Activated naive CD8-positive, alpha-beta T cell treated with anti-CD3 and anti-CD28 coated beads for 36 hours (primary cell): Measurements from ENCODE around the gene CITED1. TPM values are rescaled to one million over a fixed set of nuclear protein-coding genes. Genes with fewer than 3 reads are reported as not detected.
A peak's percentile ranks its signal among the peaks of the same experiment; 100 is the strongest.

ENCODE experiments used
- DNase-seq: peaks from one replicate; pipeline ENCODE4 v3.0.0; 2021
- H3K27ac Mint-ChIP-seq: one replicate; pipeline ENCODE4 v1.8.0; 2022; ENCODE audit warnings: mild to moderate bottlenecking, moderate library complexity, mixed read lengths
- H3K27me3 Mint-ChIP-seq: one replicate; pipeline ENCODE4 v1.8.0; 2022; ENCODE audit warnings: mild to moderate bottlenecking, mixed read lengths
- H3K36me3 Mint-ChIP-seq: one replicate; pipeline ENCODE4 v1.8.0; 2021; ENCODE audit warnings: mild to moderate bottlenecking, mixed read lengths
- H3K4me1 Mint-ChIP-seq: one replicate; pipeline ENCODE4 v1.8.0; 2021; ENCODE audit warnings: mixed read lengths
- H3K4me3 Mint-ChIP-seq: one replicate; pipeline ENCODE4 v1.8.0; 2022; ENCODE audit warnings: mild to moderate bottlenecking, moderate library complexity, mixed read lengths
- H3K9me3 Mint-ChIP-seq: one replicate; pipeline ENCODE4 v1.8.0; 2022; ENCODE audit warnings: mixed read lengths
- total RNA-seq, 2 experiments: library from RNA; stranded (reverse); gene quantifications; one replicate each; pipeline ENCODE4 v1.2.3, GENCODE V29; 2021

The CITED1 gene
- total RNA-seq, 2 experiments from 2014 or later, result not detected

- Mint-ChIP-seq H3K4me3 (no peak overlapping the region), H3K4me1 (no peaks in the 10 kb centered on the region), H3K27me3 (peaks cover 15% of the 10 kb centered on the region), H3K36me3 (no peaks in the 10 kb centered on the region), H3K27ac (no peak overlapping the region), H3K9me3 (no peaks in the 10 kb centered on the region)
- no peak for DNase-seq
Observed at GRCh38 chrX:72314881-72315280, 9.2 kb upstream of the CITED1 start.

DNA sequence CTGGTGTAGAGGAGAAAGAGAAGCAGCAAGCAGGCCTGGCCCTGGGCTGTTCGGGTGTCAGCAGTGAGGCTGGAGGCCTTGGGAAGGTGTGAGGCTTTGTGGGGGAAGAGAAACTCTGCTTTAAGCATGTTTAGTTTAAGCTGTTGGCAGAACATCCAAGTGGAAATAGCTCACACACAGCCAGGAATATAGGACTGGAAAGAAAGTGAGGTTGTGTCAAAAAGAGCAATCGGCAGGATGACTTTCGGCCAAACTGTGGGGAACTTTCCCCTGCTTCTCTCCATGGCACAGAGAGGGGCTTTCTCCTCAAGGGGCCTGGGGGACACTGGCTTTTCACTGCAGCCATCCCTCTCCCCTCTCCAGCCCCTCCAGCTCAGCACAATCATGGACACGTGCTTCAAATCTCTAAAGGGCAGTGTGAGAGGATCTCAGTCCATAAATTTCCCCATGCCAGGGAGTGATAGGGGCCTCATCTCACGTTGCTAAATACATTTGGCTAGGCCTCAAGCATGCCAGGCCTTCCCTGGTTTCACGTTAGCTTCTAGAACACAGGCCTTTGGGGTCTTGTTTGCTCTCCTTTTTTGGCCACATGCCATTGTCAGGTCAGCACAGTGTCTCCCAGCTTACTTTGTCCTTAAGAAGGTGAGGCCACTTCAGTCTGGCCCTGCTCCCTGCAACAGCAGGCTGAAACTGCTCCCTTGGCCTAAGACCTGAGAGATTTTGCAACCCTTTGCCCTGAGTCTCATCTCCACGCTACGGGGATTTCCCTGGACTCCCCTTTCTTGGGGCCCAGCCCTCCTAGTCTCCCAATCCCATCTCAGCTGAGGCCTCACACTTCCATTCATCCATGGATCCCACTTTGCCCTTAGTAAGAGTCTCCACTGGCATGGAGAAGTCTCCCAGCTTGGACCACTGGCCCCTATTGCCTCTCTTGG lies 8.3 kb upstream of the CITED1 start:
- H3K27ac Mint-ChIP-seq, result no peak overlapping the region
- H3K27me3 Mint-ChIP-seq, result peaks cover 24% of the 10 kb centered on the region
- H3K36me3 Mint-ChIP-seq, result no peaks in the 10 kb centered on the region
- H3K4me1 Mint-ChIP-seq, result no peaks in the 10 kb centered on the region
- H3K4me3 Mint-ChIP-seq, result no peak overlapping the region
- no peak for DNase-seq
- H3K9me3 Mint-ChIP-seq, result no peaks in the 10 kb centered on the region

DNA sequence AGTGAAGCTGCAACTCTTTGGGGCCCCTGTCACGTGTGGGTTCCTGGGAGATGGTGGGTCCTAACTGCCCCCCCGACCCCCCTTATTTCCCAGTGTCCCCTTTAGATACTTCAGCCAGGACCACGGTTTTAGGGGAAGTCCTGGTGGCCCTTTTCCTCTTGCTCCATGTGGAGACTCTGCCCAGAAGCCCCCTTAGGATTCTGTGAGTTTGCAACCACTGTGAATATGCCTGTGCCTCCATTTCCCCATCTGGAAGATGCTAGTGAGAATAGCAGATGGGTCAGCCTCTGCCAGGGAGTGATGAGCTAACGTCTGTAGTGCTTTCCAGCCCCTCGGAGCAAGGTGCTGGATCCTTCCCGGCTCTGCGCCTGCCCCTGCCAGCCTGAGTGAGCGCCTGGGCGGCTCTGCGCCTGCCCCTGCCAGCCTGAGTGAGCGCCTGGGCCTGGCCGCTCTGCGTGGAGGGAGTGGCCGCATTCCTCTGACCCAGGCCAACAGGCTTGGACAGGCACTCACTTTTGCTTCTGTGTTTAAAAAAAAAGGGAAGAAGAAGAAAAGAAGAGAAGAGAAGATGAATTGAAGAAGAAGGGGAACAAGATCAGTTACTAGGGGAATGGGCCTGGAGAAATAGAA lies 6.7 kb upstream of the CITED1 start:
- Mint-ChIP-seq H3K4me1 (peaks cover 9% of the 10 kb centered on the region), H3K36me3 (no peaks in the 10 kb centered on the region), H3K4me3 (no peak overlapping the region), H3K27ac (no peak overlapping the region), H3K27me3 (peaks cover 32% of the 10 kb centered on the region), H3K9me3 (no peaks in the 10 kb centered on the region)
- no peak for DNase-seq

DNA sequence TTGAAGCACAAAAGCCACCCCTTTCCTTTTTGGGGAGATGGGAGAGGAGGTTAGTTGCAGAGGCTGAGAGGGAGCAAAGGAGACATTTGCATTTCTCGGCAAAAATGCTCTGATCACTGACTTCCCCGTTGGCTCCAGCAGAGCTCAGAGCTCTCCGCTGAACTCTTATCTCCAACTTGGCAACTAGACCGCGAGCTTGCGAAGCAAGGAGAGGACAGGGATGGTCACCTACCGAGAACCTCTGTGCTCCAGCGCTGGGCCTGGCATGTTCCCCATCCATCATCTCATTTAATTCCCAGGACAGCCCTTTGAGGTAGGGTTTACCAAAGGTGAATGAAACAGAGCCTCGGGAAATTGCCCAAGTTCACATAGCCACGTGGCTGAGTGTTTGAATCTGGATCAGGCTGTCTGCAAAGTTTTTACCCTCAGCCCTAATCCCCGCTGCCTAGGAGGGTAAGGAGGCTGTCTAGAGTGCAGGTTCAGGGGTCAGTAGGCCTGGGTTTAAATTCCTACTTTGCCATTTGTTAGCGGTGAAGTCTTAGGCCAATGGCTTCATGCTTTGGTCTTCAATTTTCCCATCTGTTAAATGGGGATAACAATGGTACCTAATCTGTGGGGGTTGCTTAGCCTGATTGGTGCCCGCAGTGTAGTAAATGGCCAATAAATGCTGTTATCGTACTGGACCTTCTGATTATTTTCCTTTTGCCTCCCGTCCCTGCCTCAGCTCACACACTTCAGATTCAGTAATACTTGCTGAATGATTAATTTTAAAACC lies 3.8 kb upstream of the CITED1 start:
- Mint-ChIP-seq H3K4me1 (peaks cover 14% of the 10 kb centered on the region), H3K4me3 (no peak overlapping the region), H3K9me3 (no peaks in the 10 kb centered on the region), H3K27me3 (peaks cover 55% of the 10 kb centered on the region), H3K36me3 (no peaks in the 10 kb centered on the region), H3K27ac (no peak overlapping the region)
- DNase-seq, result no peak

DNA sequence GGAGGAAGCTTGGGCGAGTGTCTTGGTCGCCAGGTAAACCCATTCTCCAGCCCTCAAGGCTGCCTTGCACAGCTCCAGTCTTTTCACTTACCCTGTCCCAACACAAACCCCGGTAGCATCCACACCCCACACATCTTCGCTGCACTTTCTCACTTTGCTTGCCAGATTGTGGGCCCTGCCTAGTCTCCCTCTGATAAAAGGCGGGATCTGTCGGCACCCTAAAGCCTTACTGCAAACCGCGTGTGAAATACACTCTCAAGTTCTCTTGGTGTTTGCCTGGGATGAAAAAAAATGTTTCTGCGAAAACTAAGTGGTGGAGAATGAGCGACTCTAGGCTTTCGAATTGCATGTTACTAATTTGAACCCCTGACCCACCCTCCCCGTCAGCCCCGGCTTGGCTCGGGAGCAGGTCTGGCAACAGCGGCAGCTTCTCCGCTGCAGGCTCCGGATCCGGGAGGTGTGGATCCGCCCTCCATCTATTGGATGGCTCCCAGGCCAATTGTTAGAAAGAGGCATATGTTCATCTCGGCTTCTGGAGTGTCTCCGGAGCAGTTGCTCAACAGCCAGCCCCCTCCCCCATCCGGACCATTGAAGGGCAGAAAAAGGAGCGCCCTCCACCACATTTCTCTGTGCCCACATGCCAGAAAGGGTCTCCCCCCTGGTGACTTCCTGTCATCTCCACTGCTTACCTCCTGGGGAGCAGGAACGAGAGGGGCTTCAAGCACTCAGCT lies 3.0 kb upstream of the CITED1 start:
- H3K27me3 Mint-ChIP-seq, result peaks cover 60% of the 10 kb centered on the region
- no peaks in the 10 kb centered on the region for H3K36me3 Mint-ChIP-seq
- H3K27ac Mint-ChIP-seq, result no peak overlapping the region
- peaks cover 15% of the 10 kb centered on the region for H3K4me1 Mint-ChIP-seq
- DNase-seq, result peak; percentile 17
- no peaks in the 10 kb centered on the region for H3K9me3 Mint-ChIP-seq
- H3K4me3 Mint-ChIP-seq, result peak overlapping the region; percentile 33

DNA sequence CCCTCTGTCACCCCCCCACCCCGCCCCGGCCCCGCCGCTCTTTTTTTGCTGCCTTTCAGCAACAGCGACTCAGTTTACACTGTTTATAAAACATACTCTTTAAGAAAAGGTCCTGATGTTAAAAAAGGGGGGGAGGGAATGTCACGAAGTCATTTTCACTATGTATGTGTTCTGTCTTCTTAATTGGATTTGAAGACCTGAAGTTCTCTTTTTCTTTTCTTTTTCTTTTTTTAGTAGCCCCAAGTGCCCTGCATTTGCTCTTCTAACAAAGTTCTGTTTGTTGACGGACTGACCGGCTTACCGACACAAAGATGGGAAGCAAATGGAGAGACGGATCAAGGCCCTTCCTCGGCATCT lies 2.5 kb upstream of the CITED1 start:
- peaks cover 15% of the 10 kb centered on the region for H3K4me1 Mint-ChIP-seq
- H3K27me3 Mint-ChIP-seq, result peaks cover 65% of the 10 kb centered on the region
- H3K36me3 Mint-ChIP-seq, result no peaks in the 10 kb centered on the region
- H3K9me3 Mint-ChIP-seq, result no peaks in the 10 kb centered on the region
- no peak overlapping the region for H3K27ac Mint-ChIP-seq
- H3K4me3 Mint-ChIP-seq, result peak overlapping the region; percentile 33
- DNase-seq, result no peak

GRCh38 chrX:72307646-72308051 lies 1.9 kb upstream of the CITED1 start:
- Mint-ChIP-seq H3K27ac (no peak overlapping the region), H3K4me3 (peak overlapping the region; percentile 10), H3K4me1 (peaks cover 15% of the 10 kb centered on the region), H3K9me3 (no peaks in the 10 kb centered on the region), H3K36me3 (no peaks in the 10 kb centered on the region), H3K27me3 (peaks cover 67% of the 10 kb centered on the region)
- no peak for DNase-seq

DNA sequence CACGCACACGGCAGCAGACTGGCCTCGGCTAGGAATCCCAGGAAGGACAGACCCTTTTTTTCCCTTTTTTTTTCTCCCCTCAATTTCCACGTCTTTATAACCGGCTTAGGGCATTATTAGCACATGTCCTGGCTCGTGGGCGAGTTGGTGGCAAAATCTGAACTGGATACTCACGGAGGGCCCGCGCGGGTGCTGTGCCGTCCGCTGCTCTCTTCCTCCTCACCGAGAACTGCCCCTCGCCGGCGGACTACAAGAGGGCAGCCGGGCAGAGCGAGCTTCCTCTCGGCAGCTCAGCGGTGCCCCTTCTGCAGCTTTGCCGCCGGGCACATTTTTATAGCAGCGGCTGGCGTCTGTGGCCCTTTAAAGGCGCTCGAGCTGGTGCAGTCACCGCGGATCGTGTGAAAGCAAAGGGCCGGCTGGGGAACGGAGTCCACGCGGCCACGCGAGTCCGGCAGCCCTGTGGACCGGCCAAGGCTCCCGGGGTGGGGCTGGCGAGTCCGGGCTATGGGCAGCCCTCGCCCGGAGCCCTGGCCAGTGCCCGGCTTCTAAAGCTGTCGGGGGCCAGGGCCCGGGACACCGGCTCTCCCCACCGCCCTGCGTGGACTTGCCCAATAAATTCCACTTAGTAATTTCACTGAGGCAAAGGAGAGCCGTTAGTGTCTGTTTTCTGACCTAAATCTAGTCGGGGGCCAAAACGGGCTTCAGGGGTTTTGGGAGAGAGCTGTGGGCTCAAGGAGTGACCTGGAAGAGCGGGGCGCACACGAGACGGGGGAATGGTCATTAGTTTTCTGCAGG lies 1.3 kb upstream of the CITED1 start:
- H3K4me1 Mint-ChIP-seq, result peaks cover 15% of the 10 kb centered on the region
- H3K27me3 Mint-ChIP-seq, result peaks cover 66% of the 10 kb centered on the region
- no peaks in the 10 kb centered on the region for H3K9me3 Mint-ChIP-seq
- no peaks in the 10 kb centered on the region for H3K36me3 Mint-ChIP-seq
- peak; percentile 11 for DNase-seq
- H3K4me3 Mint-ChIP-seq, result peak overlapping the region; percentile 73
- H3K27ac Mint-ChIP-seq, result no peak overlapping the region

GRCh38 chrX:72306085-72306801 lies 529 bp upstream of the CITED1 start:
- H3K27me3 Mint-ChIP-seq, result peaks cover 66% of the 10 kb centered on the region
- no peaks in the 10 kb centered on the region for H3K36me3 Mint-ChIP-seq
- DNase-seq, result peak; percentile 7

GRCh38 chrX:72304877-72305276 lies 837 bp downstream of the CITED1 start:
- H3K4me1 Mint-ChIP-seq, result peaks cover 15% of the 10 kb centered on the region
- no peak for DNase-seq
- H3K36me3 Mint-ChIP-seq, result no peaks in the 10 kb centered on the region
- no peak overlapping the region for H3K27ac Mint-ChIP-seq
- H3K4me3 Mint-ChIP-seq, result peak overlapping the region; percentile 37
- no peaks in the 10 kb centered on the region for H3K9me3 Mint-ChIP-seq
- H3K27me3 Mint-ChIP-seq, result peaks cover 66% of the 10 kb centered on the region

More at GRCh38 chrX:72306085-72306801, 529 bp upstream of the CITED1 start:
- H3K4me1 Mint-ChIP-seq, result peaks cover 15% of the 10 kb centered on the region
- H3K27ac Mint-ChIP-seq, result no peak overlapping the region
- H3K9me3 Mint-ChIP-seq, result no peaks in the 10 kb centered on the region
- peak overlapping the region; percentile 68 for H3K4me3 Mint-ChIP-seq

- no peaks in the 10 kb centered on the region for H3K36me3 Mint-ChIP-seq
- H3K4me1 Mint-ChIP-seq, result peaks cover 5% of the 10 kb centered on the region
- peaks cover 54% of the 10 kb centered on the region for H3K27me3 Mint-ChIP-seq
- no peak for DNase-seq
- H3K4me3 Mint-ChIP-seq, result no peak overlapping the region
- H3K27ac Mint-ChIP-seq, result no peak overlapping the region
- no peaks in the 10 kb centered on the region for H3K9me3 Mint-ChIP-seq
Observed at GRCh38 chrX:72301781-72302180, 3.9 kb downstream of the CITED1 start.

- Mint-ChIP-seq H3K27ac (no peak overlapping the region), H3K4me1 (peaks cover 5% of the 10 kb centered on the region), H3K27me3 (peaks cover 52% of the 10 kb centered on the region), H3K4me3 (no peak overlapping the region), H3K36me3 (no peaks in the 10 kb centered on the region), H3K9me3 (no peaks in the 10 kb centered on the region)
- DNase-seq, result no peak
Observed at GRCh38 chrX:72299891-72300630, 5.7 kb downstream of the CITED1 start.
